CD4-positive, CD25-positive, alpha-beta regulatory T cell (primary cell): ENCODE data around the gene TKTL1. TPM values are rescaled to one million over a fixed set of nuclear protein-coding genes. Genes with fewer than 3 reads are reported as not detected.

Source experiments
- ATAC-seq, 2 donors: fragments of 150-1000 bp; cut with Tn5 transposase; one replicate each; pipeline ENCODE4 v1.10.0; 2021; ENCODE audit warnings: low read depth in 2 of 2, moderate number of reproducible peaks in 2 of 2, moderate library complexity in 1 of 2
- DNase-seq, 3 donors: peaks; one replicate each; pipeline versions ENCODE4 v3.0.0 to v3.0.0-alpha.2; 2012 to 2022; ENCODE audit warnings: mixed read lengths in 1 of 3
- H3K27ac ChIP-seq: one replicate; pipeline ENCODE4 v1.7.0; 2013; ENCODE audit warnings: mild to moderate bottlenecking, low read length; ENCODE audit not compliant: insufficient read depth, poor library complexity, severe bottlenecking
- H3K27me3 ChIP-seq: one replicate; pipeline ENCODE4 v1.7.0; 2013; ENCODE audit warnings: low read length; ENCODE audit not compliant: control insufficient read depth, insufficient read depth
- H3K36me3 ChIP-seq: one replicate; pipeline ENCODE4 v1.7.0; 2013; ENCODE audit warnings: mild to moderate bottlenecking, low read length, moderate library complexity; ENCODE audit not compliant: control insufficient read depth, insufficient read depth
- H3K4me1 ChIP-seq: 2 replicates; pipeline ENCODE4 v1.7.0; 2013; ENCODE audit warnings: mild to moderate bottlenecking, low read length; ENCODE audit not compliant: insufficient read depth, control insufficient read depth, poor library complexity, severe bottlenecking
- H3K4me3 ChIP-seq: one replicate; pipeline ENCODE4 v1.7.0; 2013; ENCODE audit warnings: low read depth, mild to moderate bottlenecking, low read length, moderate library complexity
- H3K9me3 ChIP-seq, 2 experiments: 1 replicate in 1 of 2; 2 replicates in 1 of 2; pipeline ENCODE4 v1.7.0; 2013; ENCODE audit warnings: low read length in 2 of 2, mild to moderate bottlenecking in 1 of 2, moderate library complexity in 1 of 2; ENCODE audit not compliant: control insufficient read depth in 2 of 2
- H3K27ac Mint-ChIP-seq, 3 donors: one replicate each; pipeline ENCODE4 v1.8.0; 2020 to 2022; ENCODE audit warnings: mild to moderate bottlenecking in 3 of 3, mixed read lengths in 3 of 3, moderate library complexity in 2 of 3
- H3K27me3 Mint-ChIP-seq: one replicate; pipeline ENCODE4 v1.8.0; 2022; ENCODE audit warnings: mild to moderate bottlenecking, mixed read lengths
- H3K36me3 Mint-ChIP-seq: one replicate; pipeline ENCODE4 v1.8.0; 2020; ENCODE audit warnings: mixed read lengths
- H3K4me1 Mint-ChIP-seq, 4 donors: one replicate each; pipeline ENCODE4 v1.8.0; 2020 to 2022; ENCODE audit warnings: mixed read lengths in 4 of 4, mild to moderate bottlenecking in 1 of 4
- H3K4me3 Mint-ChIP-seq, 4 donors: one replicate each; pipeline ENCODE4 v1.8.0; 2020 to 2022; ENCODE audit warnings: mild to moderate bottlenecking in 4 of 4, mixed read lengths in 4 of 4, moderate library complexity in 3 of 4
- H3K9me3 Mint-ChIP-seq, 7 donors: one replicate each; pipeline ENCODE4 v1.8.0; 2020 to 2022; ENCODE audit warnings: mixed read lengths in 7 of 7, mild to moderate bottlenecking in 3 of 7, moderate library complexity in 2 of 7
- polyA plus RNA-seq, 4 donors: library from polyadenylated mRNA; unstranded; fragments of 300-500 nt; fragmentation: Illumina TruSeq; gene quantifications; one replicate each; pipeline ENCODE4 v1.2.3, GENCODE V29; 2021
- total RNA-seq: library from RNA; stranded (reverse); gene quantifications from one replicate; pipeline ENCODE4 v1.2.3, GENCODE V29; 2022

Gene TKTL1
- total and polyA plus RNA-seq, 5 donors from 2014 or later, result 8.1 to 34.3 (median 21.4) TPM

DNA sequence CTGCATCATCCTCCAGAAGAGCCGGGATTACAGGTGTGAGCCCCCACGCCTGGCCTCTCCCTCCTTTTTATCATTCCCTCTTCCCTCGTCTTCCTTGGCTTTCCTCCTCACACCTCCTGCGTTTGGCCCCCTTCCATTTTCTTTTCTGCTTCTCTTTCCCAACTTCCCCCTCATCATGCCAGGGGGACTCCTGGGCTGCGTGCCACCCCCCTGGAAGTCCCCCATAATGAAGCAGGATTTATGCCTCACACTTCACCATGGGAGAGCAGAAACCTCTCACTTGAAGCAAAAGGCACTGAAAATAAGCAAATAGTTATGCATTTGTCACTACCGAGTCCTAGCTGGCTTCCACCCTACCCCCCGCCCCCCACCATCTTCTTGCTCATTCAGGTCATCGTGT, 7.9 kb downstream of the TKTL1 start:
- Histone ChIP-seq H3K4me3 (no peak overlapping the region), H3K4me1 (peaks cover 13% of the 10 kb centered on the region), H3K36me3 (no peaks in the 10 kb centered on the region), H3K9me3 (no peaks in the 10 kb centered on the region), H3K27me3 (no peaks in the 10 kb centered on the region), H3K27ac (no peak overlapping the region)
- ATAC-seq (no peak), DNase-seq (no peak)
- Mint-ChIP-seq H3K27ac (peak overlapping the region in 1 of 3 donors; percentile 59), H3K4me3 (no peak overlapping the region), H3K36me3 (no peaks in the 10 kb centered on the region), H3K9me3 (no peaks in the 10 kb centered on the region), H3K27me3 (no peaks in the 10 kb centered on the region), H3K4me1 (peaks cover 0 to 20% (median 15%) of the 10 kb centered on the region in 4 donors)

DNA sequence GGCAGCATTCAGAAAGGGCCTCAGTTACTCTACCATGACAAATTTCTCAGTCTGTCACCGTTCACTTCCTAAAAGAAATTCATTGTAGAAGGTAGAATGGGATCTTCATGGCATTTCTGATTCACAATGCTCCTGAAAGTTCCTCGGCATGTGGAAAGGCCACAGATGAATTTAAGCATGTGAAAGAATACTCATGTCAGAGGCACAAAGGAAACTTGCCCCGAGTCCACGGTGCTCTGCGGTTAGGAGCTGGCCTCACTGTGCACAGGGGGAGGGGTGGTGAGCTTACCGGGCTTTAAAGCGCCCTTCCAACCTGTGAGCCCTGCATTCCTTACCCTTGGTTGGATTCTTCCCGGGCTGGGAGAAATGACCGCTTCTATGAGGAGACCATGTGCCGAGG, 9.3 kb downstream of the TKTL1 start:
- ATAC-seq (no peak), DNase-seq (no peak)
- Histone ChIP-seq H3K4me1 (peaks cover 22% of the 10 kb centered on the region), H3K27ac (no peak overlapping the region), H3K4me3 (no peak overlapping the region), H3K27me3 (no peaks in the 10 kb centered on the region), H3K9me3 (no peaks in the 10 kb centered on the region), H3K36me3 (no peaks in the 10 kb centered on the region)
- no peak overlapping the region for H3K4me3 Mint-ChIP-seq
- peaks cover 0 to 25% (median 18%) of the 10 kb centered on the region in 4 donors for H3K4me1 Mint-ChIP-seq
- H3K27ac Mint-ChIP-seq, result no peak overlapping the region
- no peaks in the 10 kb centered on the region for H3K9me3 Mint-ChIP-seq
- H3K36me3 Mint-ChIP-seq, result no peaks in the 10 kb centered on the region
- H3K27me3 Mint-ChIP-seq, result no peaks in the 10 kb centered on the region

DNA sequence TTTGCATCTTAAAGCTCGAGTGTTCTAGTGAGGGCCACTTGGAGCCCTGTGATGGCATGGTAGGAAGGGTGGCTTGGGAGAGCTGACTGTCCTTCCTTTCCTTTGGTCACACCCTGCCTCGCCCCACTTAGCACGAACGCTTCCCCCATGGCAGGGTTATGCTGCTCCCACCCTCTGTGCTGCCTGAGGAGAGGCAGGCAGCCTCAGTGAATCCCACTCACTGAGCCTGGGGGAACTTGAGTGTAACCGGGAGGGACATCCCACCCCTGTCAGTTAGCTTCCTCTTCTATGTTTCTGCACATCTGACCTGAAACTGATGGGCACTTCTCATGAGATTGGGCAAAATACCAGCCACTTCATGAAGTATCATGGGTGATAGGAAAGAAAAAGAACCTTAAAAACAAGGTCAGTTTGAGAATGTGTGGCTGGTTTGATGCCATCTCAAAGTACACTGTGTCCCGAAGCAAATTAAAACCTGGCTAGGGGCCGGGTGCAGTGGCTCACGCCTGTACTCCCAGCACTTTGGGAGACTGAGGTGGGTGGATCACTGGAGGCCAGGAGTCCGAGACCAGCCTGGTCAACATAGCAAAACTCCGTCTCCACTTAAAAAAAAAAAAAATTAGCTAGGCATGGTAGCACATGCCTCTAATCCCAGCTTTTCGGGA, 10.1 kb downstream of the TKTL1 start:
- no peaks in the 10 kb centered on the region for H3K36me3 Mint-ChIP-seq
- H3K27me3 Mint-ChIP-seq, result no peaks in the 10 kb centered on the region
- no peaks in the 10 kb centered on the region for H3K36me3 ChIP-seq
- H3K4me1 ChIP-seq, result peaks cover 22% of the 10 kb centered on the region
- DNase-seq (no peak), ATAC-seq (no peak)
- no peaks in the 10 kb centered on the region for H3K27me3 ChIP-seq
- H3K9me3 ChIP-seq, result no peaks in the 10 kb centered on the region
- no peak overlapping the region for H3K4me3 ChIP-seq
- H3K4me3 Mint-ChIP-seq, result no peak overlapping the region
- no peaks in the 10 kb centered on the region for H3K9me3 Mint-ChIP-seq
- H3K27ac ChIP-seq, result no peak overlapping the region
- H3K27ac Mint-ChIP-seq, result no peak overlapping the region
- peaks cover 0 to 29% (median 16%) of the 10 kb centered on the region in 4 donors for H3K4me1 Mint-ChIP-seq

DNA sequence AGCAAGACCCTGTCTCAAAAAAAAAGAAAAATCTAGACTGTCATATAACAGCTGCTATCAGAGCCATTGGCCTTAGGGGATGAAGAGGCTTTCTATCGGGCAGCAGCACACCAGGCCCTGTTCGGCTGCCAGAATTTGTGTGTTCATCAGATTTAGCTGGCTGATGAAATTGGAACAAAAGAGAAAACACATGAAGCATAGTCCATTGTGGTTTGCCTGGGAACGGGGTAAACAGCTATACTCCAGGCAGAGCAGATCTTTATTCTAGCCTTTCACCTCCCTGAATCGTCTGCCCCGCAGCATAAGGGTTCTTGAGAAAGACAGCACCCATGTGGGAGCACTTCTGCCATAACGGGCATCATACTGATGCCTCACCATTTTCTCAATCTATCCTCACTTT, 11.6 kb downstream of the TKTL1 start:
- Mint-ChIP-seq H3K27me3 (no peaks in the 10 kb centered on the region), H3K36me3 (no peaks in the 10 kb centered on the region), H3K4me1 (peaks cover 0 to 37% (median 16%) of the 10 kb centered on the region in 4 donors), H3K9me3 (no peaks in the 10 kb centered on the region), H3K4me3 (no peak overlapping the region), H3K27ac (peak overlapping the region; percentile 69 to 88 (median 84))
- H3K9me3 ChIP-seq, result no peaks in the 10 kb centered on the region
- peaks cover 22% of the 10 kb centered on the region for H3K4me1 ChIP-seq
- no peak overlapping the region for H3K4me3 ChIP-seq
- ATAC-seq (no peak), DNase-seq (no peak)
- no peaks in the 10 kb centered on the region for H3K36me3 ChIP-seq
- no peak overlapping the region for H3K27ac ChIP-seq
- H3K27me3 ChIP-seq, result no peaks in the 10 kb centered on the region

DNA sequence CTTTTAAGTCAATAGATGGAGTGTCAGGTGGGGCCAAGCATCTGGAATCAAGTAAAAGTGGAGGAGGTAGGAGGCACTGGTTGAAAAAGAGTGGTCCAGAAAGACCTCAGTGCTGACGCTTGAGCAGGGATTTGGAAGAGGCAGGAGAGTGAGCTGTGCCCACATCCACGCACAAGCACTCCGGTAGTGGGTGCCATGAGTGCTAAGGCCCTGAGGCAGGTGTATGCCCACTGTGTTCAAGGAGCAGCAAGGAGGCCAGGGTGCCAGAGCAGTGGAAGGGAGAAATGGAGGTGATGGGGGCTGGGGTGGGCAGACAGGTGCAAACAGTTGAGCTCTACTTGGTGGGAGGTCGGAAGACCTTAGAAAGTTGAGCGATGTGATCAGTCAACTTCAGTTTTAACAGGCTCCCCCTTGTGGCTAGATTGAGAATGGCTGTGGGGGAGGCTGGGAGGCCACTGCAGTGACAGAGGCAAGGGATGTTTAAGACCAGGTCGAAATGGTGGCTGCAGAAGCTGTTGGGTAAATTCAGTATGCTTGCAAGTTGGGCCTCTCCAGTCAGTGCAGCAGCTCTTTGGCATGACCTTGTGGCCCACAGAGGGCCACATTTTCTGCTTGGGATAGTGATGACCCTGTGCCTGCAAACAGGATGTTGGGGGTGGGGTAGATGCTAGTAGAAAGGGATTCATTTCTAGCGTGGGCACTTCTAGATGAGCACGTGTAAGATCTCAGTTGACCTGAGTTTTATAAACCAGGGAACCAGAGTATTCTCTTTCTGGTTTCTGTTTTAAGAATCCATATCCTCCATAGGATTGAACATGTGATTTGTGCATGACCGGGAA, 12.7 kb downstream of the TKTL1 start:
- H3K27ac ChIP-seq, result no peak overlapping the region
- peak; percentile 63 to 84 (median 81) for DNase-seq
- H3K36me3 Mint-ChIP-seq, result no peaks in the 10 kb centered on the region
- peaks cover 4 to 44% (median 20%) of the 10 kb centered on the region in 4 donors for H3K4me1 Mint-ChIP-seq
- H3K9me3 Mint-ChIP-seq, result no peaks in the 10 kb centered on the region
- ATAC-seq, result peak; percentile 61 to 81
- no peaks in the 10 kb centered on the region for H3K36me3 ChIP-seq
- H3K27ac Mint-ChIP-seq, result peak overlapping the region; percentile 69 to 88 (median 84)
- peak overlapping the region; percentile 22 to 62 (median 49) for H3K4me3 Mint-ChIP-seq
- H3K27me3 ChIP-seq, result no peaks in the 10 kb centered on the region
- H3K27me3 Mint-ChIP-seq, result no peaks in the 10 kb centered on the region
- peak overlapping the region; percentile 19 for H3K4me3 ChIP-seq
- H3K9me3 ChIP-seq, result no peaks in the 10 kb centered on the region
- peaks cover 26% of the 10 kb centered on the region for H3K4me1 ChIP-seq

DNA sequence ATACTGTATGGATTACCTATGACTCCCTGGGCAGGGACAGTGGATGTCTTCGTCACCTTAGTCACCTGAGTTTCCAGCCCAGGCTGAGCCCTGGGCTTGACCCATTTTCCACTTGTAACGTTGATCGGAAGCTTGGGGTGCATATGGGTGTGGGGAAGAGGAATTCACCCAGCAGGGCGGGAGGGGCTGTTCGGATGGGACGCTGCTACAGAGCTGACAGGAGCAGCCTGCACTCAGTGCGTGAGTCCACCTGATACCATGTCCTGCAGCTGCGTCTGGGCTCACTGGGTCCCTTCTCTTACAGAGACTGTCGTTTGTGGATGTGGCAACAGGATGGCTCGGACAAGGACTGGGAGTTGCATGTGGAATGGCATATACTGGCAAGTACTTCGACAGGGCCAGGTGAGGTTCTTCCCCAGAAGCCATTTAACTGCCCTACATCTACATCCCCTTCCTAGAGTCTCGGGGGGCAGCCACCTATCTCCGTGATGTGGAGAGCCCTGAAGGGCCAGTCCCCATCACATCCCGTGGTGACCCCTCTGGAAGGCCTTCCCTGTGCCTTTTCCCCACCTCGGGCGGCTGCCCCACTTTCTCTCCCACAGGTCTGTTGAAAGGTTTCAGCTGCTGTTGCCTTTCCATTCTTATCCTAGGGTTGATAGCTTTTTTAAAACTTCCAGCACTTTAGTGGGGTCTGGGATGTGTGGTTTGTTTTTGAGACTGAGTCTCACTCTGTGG, 13.6 kb downstream of the TKTL1 start:
- no peaks in the 10 kb centered on the region for H3K36me3 Mint-ChIP-seq
- H3K4me3 Mint-ChIP-seq, result peak overlapping the region in 1 of 4 donors; percentile 38
- no peaks in the 10 kb centered on the region for H3K27me3 Mint-ChIP-seq
- Histone ChIP-seq H3K9me3 (no peaks in the 10 kb centered on the region), H3K27ac (no peak overlapping the region), H3K4me1 (peaks cover 26% of the 10 kb centered on the region), H3K4me3 (no peak overlapping the region), H3K36me3 (no peaks in the 10 kb centered on the region), H3K27me3 (no peaks in the 10 kb centered on the region)
- no peaks in the 10 kb centered on the region for H3K9me3 Mint-ChIP-seq
- H3K27ac Mint-ChIP-seq, result peak overlapping the region in 1 of 3 donors; percentile 69
- H3K4me1 Mint-ChIP-seq, result peaks cover 9 to 48% (median 26%) of the 10 kb centered on the region in 4 donors
- DNase-seq (no peak), ATAC-seq (no peak)

DNA sequence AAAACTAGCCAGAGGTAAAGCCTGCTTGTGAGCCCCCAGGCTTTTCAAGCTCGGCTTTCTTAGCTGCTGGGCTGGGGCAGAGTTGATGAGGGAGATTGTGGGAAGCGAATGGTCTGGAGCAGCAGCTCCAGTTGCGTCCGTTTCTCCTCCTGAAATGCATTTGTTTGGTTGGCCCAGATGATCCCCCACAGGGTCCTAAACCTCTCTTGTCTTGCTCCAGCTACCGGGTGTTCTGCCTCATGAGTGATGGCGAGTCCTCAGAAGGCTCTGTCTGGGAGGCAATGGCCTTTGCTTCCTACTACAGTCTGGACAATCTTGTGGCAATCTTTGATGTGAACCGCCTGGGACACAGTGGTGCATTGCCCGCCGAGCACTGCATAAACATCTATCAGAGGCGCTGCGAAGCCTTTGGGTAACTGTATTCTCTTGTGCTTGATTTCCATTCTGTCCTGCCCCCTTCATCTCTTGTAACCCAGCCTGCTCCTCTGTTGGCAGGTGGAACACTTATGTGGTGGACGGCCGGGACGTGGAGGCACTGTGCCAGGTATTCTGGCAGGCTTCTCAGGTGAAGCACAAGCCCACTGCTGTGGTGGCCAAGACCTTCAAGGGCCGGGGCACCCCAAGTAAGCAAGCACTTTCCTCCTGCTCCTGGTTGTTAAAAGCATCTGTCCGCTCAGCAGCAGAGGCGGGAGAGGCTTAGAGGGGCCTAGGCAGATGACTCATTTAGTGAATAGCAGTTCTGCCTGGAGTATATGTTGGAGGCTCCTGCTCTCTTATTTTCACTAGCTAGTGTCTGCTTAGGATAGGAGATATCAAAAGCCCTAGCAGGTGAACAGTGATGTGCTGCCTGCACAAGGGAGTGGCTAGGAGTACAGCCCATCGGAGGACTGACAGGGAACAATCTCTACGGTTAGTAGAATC, 15.3 kb downstream of the TKTL1 start:
- Histone ChIP-seq H3K36me3 (no peaks in the 10 kb centered on the region), H3K4me1 (peaks cover 26% of the 10 kb centered on the region), H3K27me3 (no peaks in the 10 kb centered on the region), H3K27ac (no peak overlapping the region), H3K4me3 (no peak overlapping the region), H3K9me3 (no peaks in the 10 kb centered on the region)
- DNase-seq, result no peak
- Mint-ChIP-seq H3K4me1 (peaks cover 12 to 45% (median 24%) of the 10 kb centered on the region in 4 donors), H3K36me3 (no peaks in the 10 kb centered on the region), H3K4me3 (no peak overlapping the region), H3K27me3 (no peaks in the 10 kb centered on the region), H3K27ac (peak overlapping the region in 2 of 3 donors; percentile 47 to 65), H3K9me3 (no peaks in the 10 kb centered on the region)
- no peak for ATAC-seq
